Skin of body (tissue), 2 donors: ENCODE results near the gene CPSF4. TPM values are rescaled to one million over a fixed set of nuclear protein-coding genes. Genes with fewer than 3 reads are reported as not detected.

Source experiments
- DNase-seq: peaks from one replicate; lab custom pipeline; 2025; lab: John Stamatoyannopoulos, UW
- total RNA-seq: library from RNA; depleted of rRNA; stranded (reverse); fragments of >200 nt; gene quantifications from one replicate; pipeline ENCODE4 v1.2.3, GENCODE V29; 2014

The CPSF4 gene
- 18.1 TPM for total RNA-seq

DNA sequence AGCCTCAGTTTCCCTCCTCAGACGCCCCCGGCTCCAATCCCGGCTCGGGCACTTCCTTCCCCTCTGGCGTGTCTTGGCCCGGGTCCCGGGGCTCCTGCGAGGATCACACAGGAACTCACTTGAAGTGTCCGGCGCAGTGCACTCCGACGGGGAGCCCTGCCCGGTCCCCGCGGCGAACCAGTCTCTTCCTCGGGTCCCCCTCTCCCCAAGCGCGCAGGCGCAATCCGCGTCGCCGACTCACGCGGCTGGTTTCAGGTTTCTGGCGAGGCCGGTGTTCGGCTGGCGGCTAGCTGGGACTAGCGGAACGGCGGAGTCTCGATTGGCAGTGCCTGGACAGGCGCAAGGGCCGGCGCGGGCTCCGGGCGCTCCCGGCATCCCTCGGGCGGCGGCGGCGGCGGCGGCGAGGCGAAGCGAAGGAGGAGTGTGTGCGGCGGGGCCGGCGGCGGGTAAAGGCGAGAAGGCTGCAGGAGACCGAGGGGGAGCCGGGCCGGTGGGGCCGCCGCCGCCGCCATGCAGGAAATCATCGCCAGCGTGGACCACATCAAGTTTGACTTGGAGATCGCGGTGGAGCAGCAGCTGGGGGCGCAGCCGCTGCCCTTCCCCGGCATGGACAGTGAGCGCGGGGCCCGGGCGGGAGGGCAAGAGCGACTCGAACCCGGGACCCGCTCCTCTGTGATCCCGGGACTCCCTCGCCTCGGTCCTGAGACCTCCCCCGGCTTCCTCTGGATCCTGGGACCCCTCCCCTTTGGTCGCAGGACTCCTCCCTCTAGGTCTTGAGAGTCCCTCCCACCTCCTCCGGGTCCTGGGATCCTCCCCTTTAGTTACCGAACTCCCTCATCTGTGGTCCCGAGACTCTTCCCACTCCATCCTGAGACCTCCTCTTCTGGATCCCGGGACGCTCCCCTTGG lies at the start of gene CPSF4, which contains the start of gene PTCD1:
CPSF4 (plus strand) TSS at position 371 of the 908 bp plus-strand sequence; CDS start at position 511, 140 bp downstream.
PTCD1 (minus strand) TSS at position 226 of the 908 bp plus-strand sequence. CDS start 3,556 bp downstream, outside the sequence.
- peak; percentile 90 for DNase-seq

DNA sequence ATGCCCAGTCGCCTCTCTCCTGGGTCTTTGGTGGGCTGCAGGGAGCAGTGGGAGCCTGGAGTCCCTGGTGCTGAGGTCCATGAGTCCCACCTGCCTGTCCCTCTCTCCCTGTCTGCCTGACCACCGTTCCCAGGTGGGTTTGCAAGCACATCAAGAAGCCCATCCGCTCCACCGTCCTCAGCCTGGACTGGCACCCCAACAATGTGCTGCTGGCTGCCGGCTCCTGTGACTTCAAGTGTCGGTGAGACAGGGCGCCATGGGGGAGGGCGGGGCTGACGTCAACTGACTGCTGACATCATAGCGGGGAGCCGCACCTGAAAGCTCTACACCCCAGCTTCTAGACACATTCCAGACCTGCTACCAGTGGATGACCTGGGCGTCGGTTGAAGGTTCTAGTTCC lies 49.0 kb upstream of the CPSF4 start:
- no peak for DNase-seq

DNA sequence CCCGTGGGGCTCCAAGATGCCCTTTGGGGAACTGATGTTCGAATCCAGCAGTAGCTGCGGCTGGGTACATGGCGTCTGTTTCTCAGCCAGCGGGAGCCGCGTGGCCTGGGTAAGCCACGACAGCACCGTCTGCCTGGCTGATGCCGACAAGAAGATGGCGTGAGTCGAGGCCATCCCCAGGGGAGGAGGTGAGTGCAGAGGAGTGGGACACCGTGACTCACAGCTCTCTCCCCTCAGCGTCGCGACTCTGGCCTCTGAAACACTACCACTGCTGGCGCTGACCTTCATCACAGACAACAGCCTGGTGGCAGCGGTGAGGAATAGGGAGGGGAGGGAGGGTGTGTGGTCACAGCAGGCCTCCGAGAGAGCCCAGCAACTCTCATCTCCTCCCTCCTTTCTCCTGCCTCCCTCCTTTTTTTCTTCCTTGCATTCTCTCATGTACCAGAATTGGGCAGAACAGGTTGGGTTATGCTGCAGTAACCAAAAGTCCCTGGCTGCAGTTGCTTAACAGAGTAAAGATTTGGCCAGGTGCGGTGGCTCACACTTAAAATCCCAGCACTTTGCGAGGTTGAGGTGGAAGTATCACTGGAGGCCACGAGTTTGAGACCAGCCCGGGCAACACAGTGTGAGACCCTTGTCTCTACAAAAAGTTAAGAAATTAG lies 47.7 kb upstream of the CPSF4 start:
- DNase-seq: no peak

DNA sequence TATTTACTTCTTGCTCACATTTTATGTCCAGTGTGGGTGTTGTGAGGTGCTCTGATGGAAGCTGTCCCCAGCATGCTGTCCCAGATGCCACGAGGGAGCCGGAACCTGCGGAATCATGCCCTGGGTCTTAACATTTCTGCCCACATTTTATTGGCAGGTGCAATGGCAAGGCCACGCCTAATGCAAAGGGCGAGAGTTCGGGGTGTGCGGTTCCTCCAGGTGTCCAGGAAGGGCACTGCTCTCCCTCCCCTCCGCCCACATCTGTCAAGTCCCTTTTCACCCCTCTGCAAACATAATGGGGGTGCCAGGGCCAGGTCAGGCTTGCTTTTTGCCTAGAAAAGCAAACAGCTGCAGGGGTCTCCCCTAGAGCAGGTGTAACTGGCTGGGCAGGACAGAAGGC lies 46.7 kb upstream of the CPSF4 start:
- DNase-seq: no peak

DNA sequence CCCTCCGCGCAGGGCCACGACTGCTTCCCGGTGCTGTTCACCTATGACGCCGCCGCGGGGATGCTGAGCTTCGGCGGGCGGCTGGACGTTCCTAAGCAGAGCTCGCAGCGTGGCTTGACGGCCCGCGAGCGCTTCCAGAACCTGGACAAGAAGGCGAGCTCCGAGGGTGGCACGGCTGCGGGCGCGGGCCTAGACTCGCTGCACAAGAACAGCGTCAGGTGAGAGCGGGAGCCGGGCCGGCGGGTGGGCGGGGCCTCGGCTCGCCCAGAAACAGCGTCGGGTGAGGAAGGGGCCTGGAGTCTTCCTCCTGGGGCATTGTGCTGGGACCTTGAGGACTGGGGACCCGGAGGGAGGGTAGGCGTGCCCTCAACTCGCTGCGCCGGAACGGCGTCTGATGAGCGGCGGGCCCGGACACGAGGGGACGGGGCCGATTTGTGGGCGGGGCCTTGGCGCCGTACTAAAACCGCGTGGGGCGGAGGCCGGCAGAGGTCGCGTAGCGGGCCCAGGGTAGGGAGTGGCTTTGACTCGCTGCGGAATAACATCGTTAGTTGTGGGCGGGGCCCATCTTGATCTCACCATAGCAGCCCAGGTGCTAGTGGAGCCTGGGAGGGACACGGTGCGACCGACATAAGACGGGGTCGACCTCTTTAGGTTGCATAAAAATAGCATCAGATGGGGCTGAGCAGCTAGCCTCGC lies 45.9 kb upstream of the CPSF4 start:
- DNase-seq: no peak

DNA sequence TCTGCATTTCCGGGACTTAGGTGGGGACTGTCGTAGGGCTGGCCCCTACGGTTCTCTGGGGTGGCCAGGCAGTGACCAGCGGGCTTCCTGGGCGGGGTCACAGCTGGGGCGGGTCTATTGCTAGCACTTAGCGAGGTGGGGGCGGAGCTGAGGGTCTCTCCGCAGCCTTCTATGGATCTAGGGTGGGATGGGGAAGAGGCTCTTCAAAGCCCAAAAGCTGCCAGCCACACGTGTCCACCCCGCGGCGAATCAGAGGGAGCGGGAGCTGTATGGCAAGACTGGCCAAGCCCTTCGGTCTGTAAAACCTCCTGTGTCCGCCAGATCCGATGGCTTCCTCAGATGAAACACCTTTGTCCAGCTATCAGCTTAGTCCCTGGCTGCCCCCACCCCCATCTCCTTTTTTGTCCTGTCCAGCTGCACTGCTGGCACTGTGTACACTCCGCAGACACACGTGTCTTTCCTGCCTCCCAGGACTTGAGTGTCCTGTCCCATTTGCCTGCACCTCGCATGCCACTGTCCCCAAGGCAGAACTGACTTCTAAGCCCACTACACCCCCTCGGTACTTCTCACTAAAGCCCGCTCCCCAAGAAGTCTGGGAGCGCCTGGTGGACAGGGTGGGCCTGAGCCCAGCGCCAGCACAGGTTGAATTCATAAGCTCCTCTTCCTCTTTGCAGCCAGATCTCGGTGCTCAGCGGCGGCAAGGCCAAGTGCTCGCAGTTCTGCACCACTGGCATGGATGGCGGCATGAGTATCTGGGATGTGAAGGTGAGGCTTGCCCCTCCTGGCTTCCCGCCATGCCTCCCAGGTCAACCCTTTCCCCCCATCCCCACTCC lies 45.2 kb upstream of the CPSF4 start:
- DNase-seq: no peak

DNA sequence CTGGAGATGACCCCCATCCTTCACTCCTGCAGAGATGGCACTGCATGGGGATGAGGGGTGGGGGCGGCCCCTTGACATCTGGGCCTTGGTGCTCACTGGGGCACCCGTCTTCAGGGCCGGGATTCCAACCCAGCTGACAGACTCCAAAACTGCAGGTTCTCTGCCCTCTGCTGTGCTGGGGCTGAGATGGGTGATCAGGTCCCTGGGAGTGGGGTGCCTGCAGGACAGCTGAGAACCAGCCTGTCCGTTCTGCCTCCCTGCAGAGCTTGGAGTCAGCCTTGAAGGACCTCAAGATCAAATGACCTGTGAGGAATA lies 44.6 kb upstream of the CPSF4 start:
- no peak for DNase-seq

DNA sequence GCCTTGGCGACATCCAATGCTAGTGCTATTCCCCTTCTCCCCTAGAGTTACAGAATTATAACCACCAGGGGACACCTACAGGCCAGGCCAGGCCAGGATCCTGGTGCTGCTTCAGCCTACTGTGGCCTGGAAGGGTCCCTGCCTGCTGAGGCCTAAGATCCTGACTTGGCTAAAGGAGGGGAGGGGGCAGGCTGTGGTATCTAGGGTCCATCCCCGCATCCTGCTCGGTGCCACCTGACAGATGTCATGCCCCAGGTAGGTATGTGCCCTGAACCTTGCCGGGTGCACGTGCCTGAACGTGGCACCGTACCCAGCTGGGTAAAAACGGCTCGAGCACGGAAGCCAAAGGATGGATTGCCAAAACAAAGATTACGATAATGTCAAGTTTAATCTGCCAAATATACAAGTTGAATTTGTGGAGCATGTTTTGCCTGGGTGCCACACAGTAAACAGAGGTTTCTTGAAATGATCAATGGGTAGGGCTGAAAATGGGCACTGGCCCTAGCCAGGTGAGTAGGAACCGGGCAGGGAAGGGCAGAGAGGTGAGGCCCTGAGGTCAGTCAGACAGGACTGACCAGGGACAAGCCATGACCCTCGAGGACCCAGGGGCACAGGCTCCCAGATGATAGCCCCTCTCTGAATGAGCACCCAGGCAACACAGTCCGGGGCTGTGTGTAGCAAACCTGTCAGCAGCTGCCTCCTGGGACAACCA lies 43.0 kb upstream of the CPSF4 start:
- DNase-seq: no peak

DNA sequence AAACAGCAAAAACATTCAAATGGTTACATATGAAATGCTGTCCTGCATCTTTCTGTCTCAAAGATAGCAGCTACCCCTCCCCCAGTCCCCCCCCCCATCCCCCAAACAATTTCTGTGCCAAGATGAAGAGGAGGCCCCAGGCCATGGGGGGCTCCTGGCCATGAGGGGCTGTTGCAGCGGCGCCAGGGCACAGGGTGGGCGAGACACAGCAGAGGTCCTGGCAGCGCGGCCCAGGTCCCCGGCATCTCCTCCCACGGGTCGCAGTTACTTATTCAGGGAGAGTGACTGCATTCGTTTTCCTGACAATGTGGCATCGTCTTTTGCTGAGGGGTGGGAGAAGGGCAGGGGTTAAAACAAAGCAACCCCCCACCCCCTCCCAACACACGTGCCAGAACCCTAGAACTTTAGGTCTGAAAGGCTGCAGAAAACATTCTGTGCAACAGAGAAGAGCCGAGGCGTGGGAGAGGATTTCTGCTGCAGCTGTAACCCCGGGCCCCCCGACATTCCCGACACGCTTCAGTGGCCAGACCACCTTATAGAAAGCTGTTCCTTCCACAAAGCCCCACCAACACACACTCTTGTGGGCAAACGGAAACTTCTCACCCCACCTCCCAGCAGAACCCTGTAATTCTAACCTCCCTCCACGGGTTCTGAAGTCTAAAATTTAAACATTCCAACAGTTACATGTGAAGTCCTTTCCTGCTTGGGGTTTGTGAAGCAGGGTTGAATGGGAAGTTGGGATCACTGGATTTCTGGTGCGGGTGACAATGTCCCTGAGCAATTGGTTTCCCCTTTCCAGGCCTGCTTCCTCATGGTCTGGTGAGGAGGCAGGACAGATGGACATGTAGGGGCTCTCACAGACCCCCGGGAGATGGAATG lies 42.1 kb upstream of the CPSF4 start:
- no peak for DNase-seq

DNA sequence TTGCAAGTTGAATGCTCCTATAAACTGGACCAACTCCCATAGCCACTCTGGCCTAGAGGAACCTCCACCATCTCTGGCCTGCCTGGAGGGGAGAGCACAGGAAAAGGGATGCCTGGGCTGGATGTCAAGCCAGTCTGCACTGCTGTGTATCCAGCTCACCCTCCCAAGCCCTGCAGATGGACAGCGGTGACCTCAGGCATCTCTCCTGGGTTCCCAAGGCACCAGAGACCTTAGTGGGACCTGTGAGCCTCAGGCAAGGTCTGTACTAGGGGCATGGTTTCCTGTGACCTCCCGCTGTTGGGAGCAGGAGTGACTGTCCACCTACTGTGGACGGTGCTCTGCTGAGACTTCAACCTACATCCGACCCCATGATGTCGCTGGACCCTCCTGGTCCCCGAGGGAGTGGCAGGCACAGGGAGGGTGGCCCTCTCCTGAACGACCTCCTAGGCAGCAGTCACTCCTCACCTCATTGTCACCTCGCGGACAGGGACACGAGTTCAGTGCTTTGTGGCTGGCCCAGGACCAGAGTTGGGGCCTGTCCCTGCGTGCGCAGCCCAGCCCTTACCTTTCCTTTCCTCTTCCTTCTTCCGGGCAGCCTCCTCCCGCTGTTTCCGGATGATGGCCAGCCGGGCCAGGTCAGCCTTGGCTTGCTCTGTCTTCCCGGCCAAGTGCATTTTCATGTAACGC lies 41.3 kb upstream of the CPSF4 start:
- DNase-seq: no peak

DNA sequence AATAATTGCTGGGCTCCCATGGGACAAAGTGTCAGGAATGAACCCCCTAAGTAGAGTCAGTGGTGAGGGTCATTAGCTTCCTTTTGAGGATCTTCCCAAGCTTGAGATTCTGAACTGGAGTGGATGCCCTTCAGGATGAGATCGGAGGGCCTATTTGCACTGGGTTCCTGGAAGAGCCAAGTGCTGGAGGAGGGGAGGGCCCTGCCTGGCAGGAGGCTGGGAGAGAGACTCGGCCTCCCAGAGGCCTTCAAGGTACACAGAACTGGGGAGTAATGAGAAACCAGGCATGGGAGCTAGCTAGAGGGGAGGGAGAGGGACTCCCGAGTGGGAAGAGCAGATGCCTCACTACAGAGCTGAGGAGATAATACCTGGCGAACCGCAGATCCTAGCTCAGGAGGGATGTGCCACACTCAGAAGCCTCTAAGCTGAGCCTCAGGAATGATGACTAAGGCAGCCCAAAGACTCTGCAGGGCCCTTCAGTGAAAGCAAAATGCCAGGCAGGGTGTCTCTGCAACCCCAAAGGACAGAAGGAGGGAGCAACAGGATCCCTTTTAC lies 39.8 kb upstream of the CPSF4 start:
- no peak for DNase-seq

DNA sequence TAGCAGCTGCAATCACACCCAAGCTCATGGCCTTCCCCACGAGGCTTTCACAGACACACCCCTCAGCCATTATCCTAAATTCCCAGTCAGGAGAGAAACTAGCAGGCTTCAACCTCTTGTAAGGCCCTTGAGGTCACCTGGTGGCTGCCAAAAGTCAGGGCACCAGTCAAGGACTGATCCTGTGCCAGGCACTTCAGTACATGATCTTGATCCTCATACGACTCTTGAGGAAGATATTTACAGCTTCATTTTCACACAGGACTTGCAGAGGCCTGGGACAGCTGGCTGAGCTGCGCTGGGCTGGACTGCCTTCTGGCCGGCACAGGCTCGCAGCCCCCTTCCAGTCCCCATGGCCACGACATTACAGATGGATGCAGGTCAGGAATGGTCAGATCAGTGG lies 39.1 kb upstream of the CPSF4 start:
- DNase-seq: no peak

DNA sequence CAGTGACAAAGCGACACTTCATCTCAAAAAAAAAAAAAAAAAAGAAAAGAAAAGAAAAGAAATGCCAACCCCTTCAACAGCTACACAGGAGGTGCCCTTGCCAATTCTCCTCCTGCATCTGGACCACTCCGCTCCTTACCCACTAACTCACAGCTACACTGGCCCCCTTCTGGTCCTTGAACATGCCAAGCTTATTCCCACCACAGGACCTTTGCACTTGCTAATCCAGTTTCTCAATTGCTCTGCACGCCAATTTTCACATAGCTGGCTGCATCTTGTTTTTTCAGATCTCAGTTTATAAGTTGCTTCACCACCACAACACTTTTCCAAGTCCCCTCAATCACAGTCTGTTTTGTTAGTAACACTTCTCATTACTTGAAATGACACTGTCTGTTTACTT lies 35.9 kb upstream of the CPSF4 start:
- no peak for DNase-seq

DNA sequence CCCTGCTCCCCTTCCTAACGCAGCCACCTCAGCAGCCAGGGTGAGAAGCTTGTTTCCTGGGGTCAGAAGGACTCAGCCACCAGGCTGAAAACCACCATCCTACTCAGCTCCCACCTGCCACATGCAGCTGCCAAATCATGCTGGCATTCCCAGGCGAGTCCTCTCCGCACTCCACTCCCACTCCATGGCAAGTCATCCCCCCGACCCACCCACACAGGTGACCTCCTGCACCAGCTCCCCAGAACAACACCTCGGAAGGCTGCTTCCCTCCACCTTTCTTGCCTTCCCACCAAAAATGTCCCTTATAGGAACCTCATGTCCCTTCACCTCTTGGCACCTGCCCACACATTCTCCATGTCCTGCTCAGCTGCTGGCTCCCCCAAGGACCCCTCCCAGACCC lies 35.0 kb upstream of the CPSF4 start:
- DNase-seq: no peak

DNA sequence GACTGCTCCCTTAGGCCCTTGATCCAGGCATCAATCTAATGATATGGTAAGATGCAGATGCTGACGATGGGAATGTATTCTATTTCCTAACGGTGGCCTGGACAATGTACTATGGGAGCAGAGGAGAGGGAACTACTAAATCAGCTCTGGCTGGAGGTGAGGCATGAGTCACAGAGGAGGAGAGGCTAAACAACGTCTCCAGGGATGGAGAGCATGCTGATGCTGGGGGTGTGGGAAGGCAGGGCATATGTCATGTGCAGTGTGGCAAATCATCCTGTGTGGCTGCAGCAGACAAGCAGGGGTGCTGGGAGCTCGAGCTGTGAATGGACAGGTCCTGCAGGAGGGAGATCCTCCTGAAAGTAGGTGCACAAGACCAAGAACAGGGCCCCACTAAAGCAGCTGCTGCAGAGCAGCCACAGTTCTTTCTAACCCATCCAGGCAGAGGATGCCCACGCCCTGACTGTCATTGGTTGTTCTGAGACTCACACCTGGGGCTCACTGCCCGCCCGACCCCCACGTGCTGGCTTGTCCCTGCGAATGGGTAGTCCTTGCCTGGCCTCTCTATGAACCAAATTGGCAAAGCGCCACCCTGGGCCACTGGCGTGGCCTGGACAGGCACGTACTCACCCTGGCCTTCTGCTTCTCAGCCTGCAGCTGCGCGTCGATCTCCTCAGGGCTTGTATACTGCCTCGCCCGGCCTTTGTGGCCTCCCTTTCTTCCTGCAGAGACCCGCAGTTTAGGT lies 34.3 kb upstream of the CPSF4 start:
- DNase-seq: no peak

DNA sequence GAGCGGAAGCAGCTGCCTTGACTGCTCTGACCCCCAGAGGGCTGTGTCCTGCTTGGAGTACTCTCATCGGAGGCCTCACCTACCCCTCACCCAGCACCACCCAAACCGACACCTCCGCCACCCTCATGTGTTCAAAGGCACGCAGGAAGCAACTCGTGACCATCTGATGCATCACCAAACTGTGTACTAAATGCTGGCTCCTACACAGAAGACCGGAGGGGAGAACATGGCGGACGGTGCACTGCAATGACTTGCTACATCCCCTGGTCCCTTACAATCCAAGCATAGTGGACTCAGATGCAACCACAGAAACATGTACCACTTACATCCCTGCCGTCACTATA lies 33.8 kb upstream of the CPSF4 start:
- DNase-seq: no peak

DNA sequence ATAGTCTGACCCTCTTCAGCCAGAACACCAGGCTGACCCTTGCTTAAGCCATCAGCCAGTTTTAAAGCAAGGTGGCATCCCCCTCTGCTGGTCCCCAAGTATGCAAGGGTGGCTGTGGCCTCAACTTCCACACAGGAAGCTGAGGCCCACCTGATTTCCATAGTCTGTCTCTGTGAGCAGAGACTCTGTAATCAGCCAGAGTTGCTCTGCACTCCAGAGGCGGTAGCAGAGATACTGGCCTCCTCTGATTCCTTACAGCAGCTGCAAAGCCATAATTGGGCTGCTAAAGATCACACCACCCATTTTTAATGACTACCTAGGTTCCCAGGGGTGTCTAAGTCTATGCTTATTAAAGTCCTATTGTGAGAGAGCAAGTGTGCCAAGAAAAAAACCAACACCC lies 32.2 kb upstream of the CPSF4 start:
- DNase-seq: no peak

DNA sequence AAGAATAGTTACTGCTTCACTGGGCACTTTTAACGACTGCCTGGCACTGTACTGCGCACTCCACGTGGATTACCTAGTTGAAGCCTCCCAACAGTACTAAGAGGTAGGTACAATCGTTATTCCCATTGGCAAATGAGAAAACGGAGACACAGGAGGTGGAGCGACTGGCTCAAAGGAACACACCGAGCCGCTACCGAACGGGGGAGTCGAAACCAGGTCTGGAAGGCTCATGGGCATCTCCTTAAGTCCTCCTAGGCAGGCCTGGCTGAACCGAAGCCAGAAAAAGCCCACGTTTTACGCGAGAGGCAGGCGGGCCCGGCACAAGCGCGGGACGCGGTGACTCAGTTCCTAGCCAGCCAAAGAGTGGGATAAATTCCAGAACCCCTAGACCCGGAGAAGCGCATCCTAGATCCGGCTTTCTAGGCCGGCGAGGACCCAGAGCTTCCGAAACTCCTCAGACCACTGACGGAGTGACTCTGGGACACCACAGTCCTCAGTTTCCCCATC lies 30.8 kb upstream of the CPSF4 start:
- no peak for DNase-seq
